Endothelial cell of coronary artery (primary cell): ENCODE results near the gene RASGEF1C. TPM values are rescaled to one million over a fixed set of nuclear protein-coding genes. Genes with fewer than 3 reads are reported as not detected.

Experiments used
- total RNA-seq: library from RNA; depleted of rRNA; stranded (reverse); fragments of >200 nt; gene quantifications from 2 replicates; pipeline ENCODE4 v1.2.3, GENCODE V29; 2014

RASGEF1C gene
- total RNA-seq = not detected in 2 replicates

DNA sequence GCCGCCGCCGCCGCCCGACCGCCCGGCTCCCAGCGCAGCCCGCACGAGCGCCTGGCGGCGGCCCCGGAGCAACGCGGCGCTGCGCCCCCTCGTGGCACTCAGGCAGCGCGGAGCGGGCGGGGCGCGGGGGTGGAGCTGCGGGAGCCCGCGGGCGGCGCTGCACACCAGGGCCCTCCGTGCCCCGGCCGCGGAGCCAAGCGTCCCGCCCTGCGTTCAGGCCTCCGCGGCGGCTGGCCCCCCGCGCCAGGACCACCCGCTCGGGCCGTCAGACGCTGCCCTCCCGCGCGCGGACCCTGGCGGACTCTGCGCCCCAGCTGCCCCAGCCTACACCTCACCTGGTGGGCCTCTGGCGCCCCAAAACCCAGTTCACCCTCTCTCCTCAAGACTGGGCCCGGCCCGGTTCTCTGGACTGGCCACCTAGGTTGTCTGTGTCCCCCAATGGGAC lies at the start of gene RASGEF1C:
TSS of gene RASGEF1C (minus strand) at position 75 of the 445 bp plus-strand sequence. CDS start 71,159 bp downstream, outside the sequence.

DNA sequence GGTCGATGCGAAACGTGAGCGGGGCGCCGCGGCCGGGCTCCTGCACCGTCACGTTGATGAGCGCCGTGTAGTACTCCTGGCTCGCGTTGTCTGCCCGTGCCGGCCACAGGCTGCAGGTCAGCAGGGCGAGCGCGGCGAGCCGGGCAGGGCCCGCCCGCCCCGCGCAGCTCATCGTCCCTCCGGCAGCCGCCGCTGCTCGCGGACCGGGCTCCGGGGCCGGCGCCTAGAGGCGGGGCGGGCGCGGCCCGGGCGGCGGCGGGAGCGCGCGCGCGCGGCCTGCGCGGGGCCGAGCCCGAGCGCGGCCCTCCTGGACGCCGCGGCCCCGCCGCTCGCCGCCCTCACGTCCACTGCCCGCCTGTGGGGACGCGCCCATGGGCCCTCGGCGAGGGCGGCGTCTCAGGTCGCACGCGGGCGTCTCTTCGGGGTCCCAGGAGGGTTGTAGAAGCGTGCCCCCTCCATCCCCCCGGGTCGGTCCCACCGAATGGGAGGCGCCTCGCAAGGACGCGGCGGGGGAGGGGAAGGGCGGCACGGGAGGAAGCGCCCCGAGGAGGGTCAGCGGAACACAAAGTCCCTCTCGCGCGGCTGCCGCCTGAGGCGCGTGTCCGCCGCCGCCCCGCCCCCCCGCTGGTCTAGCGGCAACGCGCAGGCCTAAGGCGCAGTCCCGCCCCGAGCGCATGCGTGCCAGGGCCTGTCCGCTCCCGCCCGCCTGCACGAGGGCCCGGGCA lies 137.3 kb downstream of the RASGEF1C start, which contains the start of gene RNF130:
TSS of gene RNF130 (minus strand) at position 229 of the 725 bp plus-strand sequence. CDS start at position 172, 57 bp downstream.

Other genes starting within 250 kb of the RASGEF1C start
- 17.4 and 34.2 TPM in 2 replicates for gene RNF130, start 137.5 kb downstream of the RASGEF1C start, total RNA-seq
- 19.8 and 26.5 TPM in 2 replicates for gene MAPK9, start 82.9 kb upstream of the RASGEF1C start, total RNA-seq
- 6.2 and 24.8 TPM in 2 replicates for gene GFPT2, start 144.1 kb upstream of the RASGEF1C start, total RNA-seq